IMR-90 (cell line): ENCODE data around the gene GCK. TPM values are rescaled to one million over a fixed set of nuclear protein-coding genes. Genes with fewer than 3 reads are reported as not detected.

Experiments used
- ATAC-seq: fragments of 200-7000 bp; cut with Tn5 transposase; 2 replicates; pipeline ENCODE4 v1.9.1; 2020; ENCODE audit warnings: low read depth, mild to moderate bottlenecking, moderate library complexity
- BruUV-seq: library from RNA; stranded (reverse); fragments of 400-500 nt; replicated peaks from 2 replicates; lab custom pipeline; 2021; lab: Mats Ljungman, UMichigan
- CTCF ChIA-PET: fragments of 300-600 bp; formaldehyde crosslinking; extraction: SDS; loops from one replicate; lab custom pipeline; 2021; ENCODE audit warnings: antibody characterized with exemption; lab: Yijun Ruan, JAX
- POLR2A ChIA-PET: fragments of 300-600 bp; sonication (Branson Sonifier 250); formaldehyde crosslinking; loops from one replicate; lab custom pipeline; 2022; ENCODE audit warnings: antibody characterized with exemption; ENCODE audit not compliant: unreplicated experiment; lab: Charles Lee
- DNase-seq: peaks from one replicate; pipeline ENCODE4 v3.0.0; 2013
- H2AFZ ChIP-seq: replicated peaks from 2 replicates; pipeline ENCODE3; 2013; ENCODE audit warnings: low read length, mild to moderate bottlenecking; ENCODE audit not compliant: poor library complexity
- H2AK5ac ChIP-seq: 2 replicates; pipeline ENCODE4 v1.6.1; 2013; ENCODE audit warnings: low read depth, low read length, inconsistent platforms
- H2AK9ac ChIP-seq: replicated peaks from 2 replicates; pipeline ENCODE3; 2013; ENCODE audit warnings: mild to moderate bottlenecking, low read depth, low read length, moderate library complexity; ENCODE audit not compliant: poor library complexity
- H2BK120ac ChIP-seq: 2 replicates; pipeline ENCODE4 v1.6.1; 2013; ENCODE audit warnings: low read depth, low read length, inconsistent platforms
- H2BK15ac ChIP-seq: 3 replicates; pipeline ENCODE4 v1.6.1; 2013; ENCODE audit warnings: low read depth, low read length, inconsistent platforms
- H2BK20ac ChIP-seq: 2 replicates; pipeline ENCODE4 v1.6.1; 2013; ENCODE audit warnings: low read depth, mild to moderate bottlenecking, inconsistent platforms, low read length, moderate library complexity
- H2BK5ac ChIP-seq: 2 replicates; pipeline ENCODE4 v1.6.1; 2013; ENCODE audit warnings: mild to moderate bottlenecking, low read depth, low read length, inconsistent platforms; ENCODE audit not compliant: poor library complexity, severe bottlenecking
- H3K14ac ChIP-seq: replicated peaks from 2 replicates; pipeline ENCODE4 v1.6.1; 2013; ENCODE audit warnings: low read depth, low read length, inconsistent platforms
- H3K18ac ChIP-seq: 2 replicates; pipeline ENCODE4 v1.6.1; 2013; ENCODE audit warnings: low read depth, low read length, control low read depth
- H3K23ac ChIP-seq: 2 replicates; pipeline ENCODE4 v1.6.1; 2013; ENCODE audit warnings: low read depth, low read length, inconsistent platforms
- H3K27ac ChIP-seq: 2 replicates; pipeline ENCODE4 v1.5.1; 2013; ENCODE audit warnings: mild to moderate bottlenecking, control low read depth, low read length; ENCODE audit not compliant: insufficient read depth
- H3K27me3 ChIP-seq: 2 replicates; pipeline ENCODE4 v1.6.1; 2013; ENCODE audit warnings: low read length; ENCODE audit not compliant: control insufficient read depth, insufficient read depth
- H3K36me3 ChIP-seq: 2 replicates; pipeline ENCODE4 v1.6.1; 2013; ENCODE audit warnings: low read length, mixed read lengths; ENCODE audit not compliant: control insufficient read depth, insufficient read depth
- H3K4ac ChIP-seq: 2 replicates; pipeline ENCODE4 v1.6.1; 2013; ENCODE audit warnings: low read depth, low read length, inconsistent platforms
- H3K4me1 ChIP-seq: 2 replicates; pipeline ENCODE4 v1.6.1; 2013; ENCODE audit warnings: low read length, mixed read lengths; ENCODE audit not compliant: control insufficient read depth, insufficient read depth
- H3K4me2 ChIP-seq: 2 replicates; pipeline ENCODE4 v1.6.1; 2013; ENCODE audit warnings: low read depth, mild to moderate bottlenecking, control low read depth, low read length, moderate library complexity
- H3K4me3 ChIP-seq: 2 replicates; pipeline ENCODE4 v1.5.1; 2013; ENCODE audit warnings: low read depth, mild to moderate bottlenecking, control low read depth, low read length, moderate library complexity; ENCODE audit not compliant: insufficient read depth
- H3K56ac ChIP-seq: 2 replicates; pipeline ENCODE4 v1.6.1; 2013; ENCODE audit warnings: low read length, inconsistent platforms; ENCODE audit not compliant: insufficient read depth; ENCODE audit errors: extremely low read depth
- H3K79me1 ChIP-seq, 2 experiments: 2 replicates each; pipeline ENCODE4 v1.6.1; 2013; ENCODE audit warnings: low read length in 2 of 2, inconsistent platforms in 1 of 2, low read depth in 1 of 2
- H3K9ac ChIP-seq: 2 replicates; pipeline ENCODE4 v1.6.1; 2013; ENCODE audit warnings: low read depth, low read length, control low read depth
- H3K9me1 ChIP-seq: 2 replicates; pipeline ENCODE4 v1.6.1; 2013; ENCODE audit warnings: low read length, inconsistent platforms; ENCODE audit not compliant: insufficient read depth
- H3K9me3 ChIP-seq: 2 replicates; pipeline ENCODE4 v1.6.1; 2013; ENCODE audit warnings: low read length; ENCODE audit not compliant: control insufficient read depth, insufficient read depth
- H4K20me1 ChIP-seq: 2 replicates; pipeline ENCODE4 v1.6.1; 2013; ENCODE audit warnings: low read length, inconsistent platforms; ENCODE audit not compliant: insufficient read depth
- H4K5ac ChIP-seq: 2 replicates; pipeline ENCODE4 v1.6.1; 2013; ENCODE audit warnings: mild to moderate bottlenecking, low read depth, low read length, control low read depth
- H4K8ac ChIP-seq, 2 experiments: 2 replicates each; pipeline ENCODE4 v1.6.1; 2013; ENCODE audit warnings: low read depth in 2 of 2, low read length in 2 of 2, control low read depth in 1 of 2, inconsistent platforms in 1 of 2
- H4K91ac ChIP-seq: 2 replicates; pipeline ENCODE4 v1.6.1; 2013; ENCODE audit warnings: low read depth, low read length, inconsistent platforms; ENCODE audit not compliant: insufficient read depth
- BHLHE40 ChIP-seq: fragments of 150-350 bp; IDR thresholded peaks from 2 replicates; pipeline ENCODE4 v1.6.1; 2016; ENCODE audit warnings: mild to moderate bottlenecking, low read depth, low read length
- CEBPB ChIP-seq: IDR thresholded peaks from 2 replicates; pipeline ENCODE4 v1.6.1; 2012; ENCODE audit warnings: low read depth, low read length, improper control_type of control experiment
- CHD1 ChIP-seq: IDR thresholded peaks from 2 replicates; pipeline ENCODE4 v1.6.1; 2012; ENCODE audit warnings: low read depth, low read length, improper control_type of control experiment
- CTCF ChIP-seq: conservative IDR thresholded peaks from 2 replicates; pipeline ENCODE4 v1.5.1; 2012; ENCODE audit warnings: mild to moderate bottlenecking, low read depth, low read length, improper control_type of control experiment
- ELK1 ChIP-seq: fragments of 150-350 bp; IDR thresholded peaks from 2 replicates; pipeline ENCODE4 v1.6.1; 2016; ENCODE audit warnings: low read depth, mild to moderate bottlenecking, low read length, moderate library complexity, borderline replicate concordance
- FOS ChIP-seq: fragments of 150-350 bp; IDR thresholded peaks from 2 replicates; pipeline ENCODE4 v1.6.1; 2016; ENCODE audit warnings: low read depth, low read length
- MAFK ChIP-seq: IDR thresholded peaks from 2 replicates; pipeline ENCODE4 v1.6.1; 2012; ENCODE audit warnings: low read depth, low read length, improper control_type of control experiment
- MAZ ChIP-seq: IDR thresholded peaks from 2 replicates; pipeline ENCODE4 v1.6.1; 2012; ENCODE audit warnings: low read depth, mild to moderate bottlenecking, low read length, improper control_type of control experiment, moderate library complexity, borderline replicate concordance
- MXI1 ChIP-seq: IDR thresholded peaks from 2 replicates; pipeline ENCODE4 v1.6.1; 2012; ENCODE audit warnings: low read depth, mild to moderate bottlenecking, low read length, moderate library complexity, borderline replicate concordance
- NFE2L2 ChIP-seq: fragments of 150-350 bp; IDR thresholded peaks from 2 replicates; pipeline ENCODE4 v1.6.1; 2016; ENCODE audit warnings: low read depth, mild to moderate bottlenecking, low read length
- POLR2A ChIP-seq: IDR thresholded peaks from 2 replicates; pipeline ENCODE4 v1.6.1; 2012; ENCODE audit warnings: mild to moderate bottlenecking, low read depth, low read length
- RAD21 ChIP-seq: IDR thresholded peaks from 2 replicates; pipeline ENCODE4 v1.6.1; 2012; ENCODE audit warnings: low read length, improper control_type of control experiment
- RCOR1 ChIP-seq: IDR thresholded peaks from 2 replicates; pipeline ENCODE4 v1.6.1; 2012; ENCODE audit warnings: mild to moderate bottlenecking, low read length, improper control_type of control experiment; ENCODE audit not compliant: insufficient replicate concordance
- RFX5 ChIP-seq: IDR thresholded peaks from 2 replicates; pipeline ENCODE4 v1.8.0; 2012; ENCODE audit warnings: low read depth, mild to moderate bottlenecking, low read length, moderate library complexity
- SMC3 ChIP-seq: fragments of 150-350 bp; IDR thresholded peaks from 2 replicates; pipeline ENCODE4 v1.6.1; 2016; ENCODE audit warnings: low read depth, mild to moderate bottlenecking, antibody characterized with exemption, low read length, moderate library complexity
- USF2 ChIP-seq: fragments of 150-350 bp; IDR thresholded peaks from 2 replicates; pipeline ENCODE4 v1.6.1; 2017; ENCODE audit warnings: mild to moderate bottlenecking, antibody characterized with exemption, low read length, low read depth
- WGBS, 2 experiments: methylation state at CpG; one replicate each; pipeline versions ENCODE4 v1.1.5 to v1.1.7; 2013; ENCODE audit warnings: missing lambda C conversion rate in 2 of 2; ENCODE audit not compliant: insufficient read length in 1 of 2; ENCODE audit errors: extremely low coverage in 2 of 2; 5-methylcytosine and 5-hydroxymethylcytosine counted together
- dilution Hi-C: fragments of 300-500 bp; cut with HindIII; formaldehyde crosslinking; loops from one replicate; pipeline ENCODE4 v1.14.3; 2018; ENCODE audit warnings: low sequenced_read_pairs; ENCODE audit not compliant: unreplicated experiment
- in situ Hi-C: fragments of 300-500 bp; cut with MboI; formaldehyde crosslinking; loops from 3 replicates; pipeline ENCODE4 v1.14.3; 2019; ENCODE audit warnings: low sequenced_read_pairs, inconsistent platforms, mixed read lengths
- intact Hi-C: fragments of 100-400 bp; cut with micrococcal nuclease; formaldehyde crosslinking; loops from 2 replicates; pipeline ENCODE4 v1.10.0; 2022
- polyA plus RNA-seq, 3 experiments: library from polyadenylated mRNA; depleted of rRNA; stranded (reverse); fragments of >200 nt; gene quantifications; 2 replicates each; pipeline ENCODE4 v1.2.3, GENCODE V29; 2012; ENCODE audit warnings: low replicate concordance in 1 of 3
- total RNA-seq: library from RNA; depleted of rRNA; stranded (reverse); fragments of >200 nt; gene quantifications from 2 replicates; pipeline ENCODE4 v1.2.3, GENCODE V29; 2012

Gene GCK
- total and polyA plus RNA-seq, 2 of the 4 experiments (the other 2 are of a cell fraction): 0.14 to 0.18 TPM

GRCh38 chr7:44113764-44114354 lies 75.4 kb downstream of the GCK start:
- Histone ChIP-seq H3K27me3 (no peaks in the 10 kb centered on the region), H3K14ac (no peak overlapping the region), H3K18ac (no peak overlapping the region), H3K4me3 (no peak overlapping the region), H3K4ac (no peak overlapping the region), H3K36me3 (peaks cover 29% of the 10 kb centered on the region), H2AFZ (no peak overlapping the region), H2BK120ac (no peak overlapping the region), H3K4me2 (no peak overlapping the region), H2AK9ac (no peak overlapping the region), H4K5ac (no peak overlapping the region), H3K4me1 (no peaks in the 10 kb centered on the region), H2BK20ac (no peak overlapping the region), H3K27ac (no peak overlapping the region), H4K8ac (no peak overlapping the region), H3K9me1 (no peaks in the 10 kb centered on the region), H3K9ac (no peak overlapping the region), H3K9me3 (no peaks in the 10 kb centered on the region), H4K91ac (no peak overlapping the region), H3K23ac (no peak overlapping the region), H3K56ac (no peak overlapping the region), H3K79me1 (peaks cover 0 to 8% of the 10 kb centered on the region in 2 experiments; a peak in 2 of 4 replicates), H2BK15ac (no peak overlapping the region), H4K20me1 (no peaks in the 10 kb centered on the region; the same call in 1 of the 2 replicates), H2AK5ac (no peak overlapping the region), H2BK5ac (no peak overlapping the region)
- dilution Hi-C loops (no loop called here), in situ Hi-C loops (no loop called here), intact Hi-C loops (no loop called here)
- no peak for ATAC-seq
- 90% methylated on average over 14 of the region's 24 CpGs; no CpG with 5 or more reads in 1 of the 2 experiments for WGBS, 2 experiments
- POLR2A ChIA-PET: no interaction called here
- CTCF ChIA-PET: no interaction called here
- no TSS peak for BruUV-seq
- no peak for TF ChIP-seq CHD1
- no peak for TF ChIP-seq CTCF
- TF ChIP-seq USF2: no peak
- TF ChIP-seq SMC3: no peak
- no peak for TF ChIP-seq BHLHE40
- no peak for TF ChIP-seq POLR2A
- TF ChIP-seq MXI1: no peak
- TF ChIP-seq ELK1: no peak
- TF ChIP-seq RFX5: no peak
- TF ChIP-seq NFE2L2: no peak
- TF ChIP-seq MAFK: no peak
- no peak for TF ChIP-seq FOS
- TF ChIP-seq CEBPB: no peak
- no peak for TF ChIP-seq RCOR1
- no peak for TF ChIP-seq MAZ
- TF ChIP-seq RAD21: no peak
- DNase-seq: no peak
